ENCODE results near the gene STX8. TPM values are rescaled to one million over a fixed set of nuclear protein-coding genes. Genes with fewer than 3 reads are reported as not detected.

Gene STX8
- total RNA-seq, 1 donor from 2014 or later, result 50.6 TPM

GRCh38 chr17:9408381-9408780 lies 167.2 kb downstream of the STX8 start:
- no peak overlapping the region for H3K4me3 Mint-ChIP-seq (ENCODE audit: unreplicated experiment)

GRCh38 chr17:9406046-9406606 lies 169.5 kb downstream of the STX8 start:
- no peak for TF ChIP-seq CTCF (IDR thresholded peaks at IDR 0.05)
- Mint-ChIP-seq H3K36me3 (ENCODE audit: low read depth) (peaks cover 3% of the 10 kb centered on the region), H3K27ac (ENCODE audit: unreplicated experiment) (no peak overlapping the region), H3K27me3 (ENCODE audit: low read depth) (no peaks in the 10 kb centered on the region), H3K4me3 (ENCODE audit: unreplicated experiment) (no peak overlapping the region), H3K4me1 (ENCODE audit: low read depth) (peaks cover 41% of the 10 kb centered on the region), H3K9me3 (ENCODE audit: low read depth) (peaks cover 3% of the 10 kb centered on the region)
- no peak for DNase-seq (ENCODE audit: low spot score)

More at GRCh38 chr17:9408381-9408780, 167.2 kb downstream of the STX8 start:
- peaks cover 33% of the 10 kb centered on the region for H3K4me1 Mint-ChIP-seq (ENCODE audit: low read depth)
- no peaks in the 10 kb centered on the region for H3K27me3 Mint-ChIP-seq (ENCODE audit: low read depth)
- H3K9me3 Mint-ChIP-seq (ENCODE audit: low read depth), result no peaks in the 10 kb centered on the region
- TF ChIP-seq CTCF (IDR thresholded peaks at IDR 0.05), result no peak
- H3K27ac Mint-ChIP-seq (ENCODE audit: unreplicated experiment), result no peak overlapping the region
- no peak for DNase-seq (ENCODE audit: low spot score)
- H3K36me3 Mint-ChIP-seq (ENCODE audit: low read depth), result peaks cover 3% of the 10 kb centered on the region

- peaks cover 3% of the 10 kb centered on the region for H3K9me3 Mint-ChIP-seq (ENCODE audit: low read depth)
- H3K4me1 Mint-ChIP-seq (ENCODE audit: low read depth), result peaks cover 24% of the 10 kb centered on the region
- H3K36me3 Mint-ChIP-seq (ENCODE audit: low read depth), result peaks cover 3% of the 10 kb centered on the region
Measured at GRCh38 chr17:9403257-9403656, 172.4 kb downstream of the STX8 start.

GRCh38 chr17:9402590-9403199 lies 172.9 kb downstream of the STX8 start:
- peak; percentile 71 for TF ChIP-seq CTCF (IDR thresholded peaks at IDR 0.05)
- no peak for DNase-seq (ENCODE audit: low spot score)
- no peak overlapping the region for H3K4me3 Mint-ChIP-seq (ENCODE audit: unreplicated experiment)
- H3K27me3 Mint-ChIP-seq (ENCODE audit: low read depth), result no peaks in the 10 kb centered on the region
- H3K4me1 Mint-ChIP-seq (ENCODE audit: low read depth), result peaks cover 20% of the 10 kb centered on the region
- H3K36me3 Mint-ChIP-seq (ENCODE audit: low read depth), result peaks cover 3% of the 10 kb centered on the region
- no peak overlapping the region for H3K27ac Mint-ChIP-seq (ENCODE audit: unreplicated experiment)
- peaks cover 3% of the 10 kb centered on the region for H3K9me3 Mint-ChIP-seq (ENCODE audit: low read depth)

More at GRCh38 chr17:9403257-9403656, 172.4 kb downstream of the STX8 start:
- no peaks in the 10 kb centered on the region for H3K27me3 Mint-ChIP-seq (ENCODE audit: low read depth)
- no peak for TF ChIP-seq CTCF (IDR thresholded peaks at IDR 0.05)
- no peak for DNase-seq (ENCODE audit: low spot score)
- H3K4me3 Mint-ChIP-seq (ENCODE audit: unreplicated experiment), result no peak overlapping the region
- no peak overlapping the region for H3K27ac Mint-ChIP-seq (ENCODE audit: unreplicated experiment)

- Mint-ChIP-seq H3K9me3 (ENCODE audit: low read depth) (peaks cover 3% of the 10 kb centered on the region), H3K36me3 (ENCODE audit: low read depth) (peaks cover 3% of the 10 kb centered on the region), H3K27ac (ENCODE audit: unreplicated experiment) (peak overlapping the region; percentile 62), H3K4me3 (ENCODE audit: unreplicated experiment) (no peak overlapping the region), H3K4me1 (ENCODE audit: low read depth) (peaks cover 20% of the 10 kb centered on the region), H3K27me3 (ENCODE audit: low read depth) (no peaks in the 10 kb centered on the region)
- TF ChIP-seq CTCF (IDR thresholded peaks at IDR 0.05), result no peak
- no peak for DNase-seq (ENCODE audit: low spot score)
Measured at GRCh38 chr17:9401434-9401833, 174.2 kb downstream of the STX8 start.
